22Rv1 (cell line): Measurements from ENCODE around the gene ZBTB5.

ENCODE experiments used
- CTCF ChIP-seq: fragments of 450-650 bp; IDR thresholded peaks from 2 replicates; pipeline ENCODE4 v1.5.1; 2017; ENCODE audit warnings: mild to moderate bottlenecking
- ZFX ChIP-seq: fragments of 450-650 bp; IDR thresholded peaks from 2 replicates; pipeline ENCODE4 v1.6.1; 2017; ENCODE audit warnings: antibody characterized with exemption, borderline replicate concordance

DNA sequence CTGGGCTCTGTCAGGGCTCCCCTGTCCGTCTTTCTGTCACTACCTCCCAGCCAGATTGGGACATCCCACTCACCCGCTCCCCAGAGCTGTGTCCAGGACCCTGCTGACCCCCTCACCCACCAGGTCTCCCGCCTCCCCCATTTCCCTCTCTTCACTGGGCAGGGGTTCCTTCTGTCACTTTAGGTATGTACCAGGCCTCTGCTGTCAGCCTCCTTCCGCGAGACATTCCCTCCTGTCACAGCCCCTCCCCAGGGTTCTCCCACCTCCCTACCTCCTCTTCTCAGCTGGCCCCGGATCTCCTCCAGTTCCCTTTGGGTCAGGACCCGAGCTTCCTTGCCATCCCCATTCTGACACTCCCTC, 21.0 kb upstream of the ZBTB5 start:
- TF ChIP-seq CTCF (no peak), ZFX (no peak)
